SK-N-MC (cell line): ENCODE results near the gene SFSWAP.

Experiments
- DNase-seq: peaks from one replicate; pipeline ENCODE4 v3.0.0-alpha.2; 2011; ENCODE audit warnings: low read depth, low spot score
- H3K27ac ChIP-seq: fragments of 200-600 bp; sonication (generic); 2 replicates; pipeline ENCODE4 v1.5.1; 2016; ENCODE audit warnings: mixed run types
- H3K36me3 ChIP-seq: fragments of 200-600 bp; sonication (generic); 2 replicates; pipeline ENCODE4 v1.6.1; 2017; ENCODE audit warnings: antibody characterized with exemption, low read length, mixed read lengths; ENCODE audit not compliant: insufficient read depth
- H3K4me3 ChIP-seq: fragments of 200-600 bp; sonication (generic); 2 replicates; pipeline ENCODE4 v1.5.1; 2016
- H3K9ac ChIP-seq: fragments of 200-600 bp; sonication (generic); 2 replicates; pipeline ENCODE4 v1.8.0; 2017; ENCODE audit warnings: mixed run types, mixed read lengths; ENCODE audit not compliant: insufficient read length
- H3K9me3 ChIP-seq: fragments of 200-600 bp; sonication (generic); 2 replicates; pipeline ENCODE4 v1.6.1; 2017; ENCODE audit warnings: low read depth, mild to moderate bottlenecking, antibody characterized with exemption, low read length, moderate library complexity, mixed read lengths
- EZH2 ChIP-seq: fragments of 200-600 bp; sonication (generic); IDR thresholded peaks from one replicate; pipeline ENCODE4 v1.6.1; 2017; ENCODE audit warnings: antibody characterized with exemption
- FOXP2 ChIP-seq: optimal IDR thresholded peaks from 2 replicates; pipeline ENCODE3; 2011; ENCODE audit warnings: mild to moderate bottlenecking, moderate library complexity; ENCODE audit not compliant: insufficient read depth; ENCODE audit errors: extremely low read length, control extremely low read depth
- POLR2AphosphoS5 ChIP-seq: IDR thresholded peaks from 2 replicates; pipeline ENCODE4 v1.6.1; 2012; ENCODE audit warnings: mild to moderate bottlenecking, low read depth, low read length, borderline replicate concordance

Gene SFSWAP

GRCh38 chr12:131758016-131758739, 47.3 kb downstream of the SFSWAP start:
- H3K27ac ChIP-seq, result no peak overlapping the region
- no peak overlapping the region for H3K4me3 ChIP-seq
- TF ChIP-seq POLR2AphosphoS5 (no peak), EZH2 (no peak), FOXP2 (no peak)
- no peaks in the 10 kb centered on the region for H3K9me3 ChIP-seq
- peaks cover 62% of the 10 kb centered on the region for H3K36me3 ChIP-seq
- no peak for DNase-seq
- no peak overlapping the region for H3K9ac ChIP-seq

- no peak overlapping the region for H3K9ac ChIP-seq
- no peak overlapping the region for H3K27ac ChIP-seq
- H3K36me3 ChIP-seq, result peaks cover 56% of the 10 kb centered on the region
- H3K4me3 ChIP-seq, result no peak overlapping the region
- no peaks in the 10 kb centered on the region for H3K9me3 ChIP-seq
- no peak for TF ChIP-seq POLR2AphosphoS5
- no peak for TF ChIP-seq FOXP2
- no peak for TF ChIP-seq EZH2
- DNase-seq, result no peak
Measured at GRCh38 chr12:131759176-131759575, 48.3 kb downstream of the SFSWAP start.

GRCh38 chr12:131761638-131762037, 50.7 kb downstream of the SFSWAP start:
- Histone ChIP-seq H3K9me3 (no peaks in the 10 kb centered on the region), H3K36me3 (peaks cover 56% of the 10 kb centered on the region), H3K27ac (no peak overlapping the region), H3K9ac (no peak overlapping the region), H3K4me3 (no peak overlapping the region)
- TF ChIP-seq FOXP2 (no peak), POLR2AphosphoS5 (no peak), EZH2 (no peak)
- DNase-seq, result no peak

GRCh38 chr12:131764738-131765137, 53.8 kb downstream of the SFSWAP start:
- H3K36me3 ChIP-seq, result peaks cover 52% of the 10 kb centered on the region
- no peak for TF ChIP-seq POLR2AphosphoS5
- TF ChIP-seq EZH2, result no peak
- no peak for TF ChIP-seq FOXP2
- H3K9ac ChIP-seq, result no peak overlapping the region
- no peak for DNase-seq
- H3K4me3 ChIP-seq, result no peak overlapping the region
- H3K9me3 ChIP-seq, result no peaks in the 10 kb centered on the region
- H3K27ac ChIP-seq, result no peak overlapping the region

DNA sequence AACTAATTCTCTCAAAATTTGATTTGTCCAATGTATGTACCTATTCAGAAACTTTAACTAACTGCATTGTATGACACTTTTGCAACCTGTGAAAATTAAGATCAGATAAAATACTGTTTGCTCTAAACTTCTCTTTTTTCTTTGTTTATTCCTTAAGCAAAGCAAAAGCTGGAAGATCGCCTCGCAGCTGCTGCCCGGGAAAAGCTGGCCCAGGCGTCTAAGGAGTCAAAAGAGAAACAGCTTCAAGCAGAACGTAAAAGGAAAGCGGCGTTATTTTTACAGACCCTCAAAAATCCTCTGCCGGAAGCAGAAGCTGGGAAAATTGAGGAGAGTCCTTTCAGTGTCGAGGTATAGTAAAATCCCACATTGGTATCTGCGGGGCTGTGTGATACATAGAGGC, 55.1 kb downstream of the SFSWAP start:
- Histone ChIP-seq H3K9ac (no peak overlapping the region), H3K36me3 (peaks cover 63% of the 10 kb centered on the region), H3K9me3 (no peaks in the 10 kb centered on the region), H3K4me3 (no peak overlapping the region), H3K27ac (no peak overlapping the region)
- no peak for TF ChIP-seq FOXP2
- TF ChIP-seq EZH2, result no peak
- no peak for TF ChIP-seq POLR2AphosphoS5
- DNase-seq, result no peak

- no peak for DNase-seq
- Histone ChIP-seq H3K9me3 (no peaks in the 10 kb centered on the region), H3K4me3 (no peak overlapping the region), H3K36me3 (peaks cover 64% of the 10 kb centered on the region), H3K9ac (no peak overlapping the region), H3K27ac (no peak overlapping the region)
- no peak for TF ChIP-seq POLR2AphosphoS5
- no peak for TF ChIP-seq EZH2
- no peak for TF ChIP-seq FOXP2
Measured at GRCh38 chr12:131766382-131767107, 55.7 kb downstream of the SFSWAP start.

DNA sequence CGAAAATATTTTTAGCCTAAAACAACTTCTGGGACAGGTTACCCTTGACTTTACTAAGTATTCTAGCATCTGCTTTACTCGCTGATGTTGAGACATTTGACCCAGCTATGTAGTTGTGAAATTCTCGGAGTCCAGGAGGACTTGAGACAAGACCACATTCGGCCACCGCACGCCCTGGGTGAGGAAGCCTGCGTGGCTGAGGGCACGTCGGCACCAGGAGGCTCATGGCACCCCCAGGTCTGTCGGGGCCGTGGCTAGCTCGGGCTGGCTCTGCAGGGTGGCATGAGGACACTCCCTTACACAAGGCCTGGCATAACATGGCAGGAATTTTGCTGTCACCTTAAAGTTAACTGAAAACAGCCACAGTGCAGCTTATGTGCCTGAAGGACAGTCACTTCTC, 59.2 kb downstream of the SFSWAP start:
- Histone ChIP-seq H3K9me3 (no peaks in the 10 kb centered on the region), H3K4me3 (no peak overlapping the region), H3K9ac (no peak overlapping the region), H3K27ac (no peak overlapping the region), H3K36me3 (peaks cover 51% of the 10 kb centered on the region)
- TF ChIP-seq POLR2AphosphoS5 (no peak), EZH2 (no peak), FOXP2 (no peak)
- no peak for DNase-seq

GRCh38 chr12:131771965-131772364, 61.1 kb downstream of the SFSWAP start:
- Histone ChIP-seq H3K36me3 (peaks cover 45% of the 10 kb centered on the region), H3K9ac (no peak overlapping the region), H3K27ac (no peak overlapping the region), H3K9me3 (no peaks in the 10 kb centered on the region), H3K4me3 (no peak overlapping the region)
- no peak for TF ChIP-seq POLR2AphosphoS5
- TF ChIP-seq FOXP2, result no peak
- DNase-seq, result no peak
